NCI-H2227 (cell line): ENCODE data around the gene PIP.
"Not testable (repeated sequence)": the region's sequence is repeated elsewhere in the genome, so short reads cannot be mapped to it uniquely, and the experiment has no call there.

Experiments
- DNase-seq: peaks from one replicate; lab custom pipeline; 2025; ENCODE audit not compliant: unreplicated experiment; lab: John Stamatoyannopoulos, UW

The PIP gene

DNA sequence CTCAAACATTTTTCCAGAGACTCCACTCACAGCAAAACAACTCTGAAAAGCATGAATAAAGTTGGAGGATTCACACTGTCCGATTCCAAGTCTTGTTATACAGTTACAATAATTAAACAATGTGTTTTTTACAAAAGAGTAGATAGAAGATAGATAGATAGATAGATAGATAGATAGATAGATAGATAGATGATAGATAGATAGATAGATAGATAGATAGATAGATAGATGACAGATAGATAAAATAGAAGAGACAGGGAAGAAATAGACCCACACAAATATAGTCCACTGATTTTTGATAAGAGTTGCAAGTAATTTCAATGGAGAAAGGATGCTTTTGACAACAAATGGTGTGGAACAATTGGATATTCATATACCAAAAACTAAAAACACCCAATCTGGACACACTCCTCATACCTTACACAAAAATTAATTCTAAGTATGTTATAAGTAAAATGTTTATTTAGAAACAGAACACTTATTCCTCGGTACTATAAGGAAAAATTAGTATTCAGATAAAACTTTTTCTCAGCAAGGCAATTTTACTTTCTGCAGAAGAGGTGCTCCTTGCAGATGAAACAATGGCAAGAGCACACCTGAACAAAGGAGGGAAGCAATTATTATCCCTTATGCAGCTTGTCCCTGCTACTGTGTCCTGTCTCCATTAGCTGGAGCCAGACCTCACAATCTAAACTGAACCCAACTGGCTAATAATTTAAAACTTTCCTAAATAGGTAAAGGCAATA is 45.7 kb downstream of the PIP start:
- no peak for DNase-seq

DNA sequence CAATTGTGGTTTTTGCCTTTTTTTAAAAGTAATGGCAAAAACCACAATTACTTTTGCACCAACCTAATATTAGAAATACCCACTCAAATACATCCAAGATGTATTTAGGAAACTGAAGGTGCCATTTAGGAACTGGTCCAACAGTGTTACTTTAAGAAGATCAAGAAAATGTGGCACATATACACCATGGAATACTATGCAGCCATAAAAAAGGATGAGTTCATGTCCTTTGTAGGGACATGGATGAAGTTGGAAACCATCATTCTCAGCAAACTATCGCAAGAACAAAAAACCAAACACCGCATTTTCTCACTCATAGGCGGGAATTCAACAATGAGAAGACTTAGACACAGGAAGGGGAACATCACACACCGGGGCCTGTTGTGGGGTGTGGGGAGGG is 48.9 kb downstream of the PIP start:
- not testable (repeated sequence) for DNase-seq

DNA sequence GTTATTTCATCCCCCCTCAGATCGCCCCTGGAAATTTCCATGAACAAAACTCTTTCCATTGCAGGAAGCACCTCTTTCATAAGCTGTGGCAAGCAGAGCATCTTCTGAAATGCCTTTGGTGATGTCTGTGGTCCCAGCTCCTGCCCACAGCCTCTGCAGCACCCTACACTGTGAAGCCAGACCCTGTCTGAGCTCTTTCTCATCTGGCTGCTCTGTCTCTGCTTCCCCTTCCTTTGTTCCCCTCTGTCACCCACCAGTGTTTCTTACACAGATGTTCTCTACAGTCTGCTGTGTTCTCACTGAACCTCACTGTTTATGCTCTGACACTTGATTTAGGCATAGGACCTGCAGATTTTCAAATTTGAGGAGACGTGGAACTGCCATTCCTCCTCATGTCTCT is 49.5 kb downstream of the PIP start:
- no peak for DNase-seq

DNA sequence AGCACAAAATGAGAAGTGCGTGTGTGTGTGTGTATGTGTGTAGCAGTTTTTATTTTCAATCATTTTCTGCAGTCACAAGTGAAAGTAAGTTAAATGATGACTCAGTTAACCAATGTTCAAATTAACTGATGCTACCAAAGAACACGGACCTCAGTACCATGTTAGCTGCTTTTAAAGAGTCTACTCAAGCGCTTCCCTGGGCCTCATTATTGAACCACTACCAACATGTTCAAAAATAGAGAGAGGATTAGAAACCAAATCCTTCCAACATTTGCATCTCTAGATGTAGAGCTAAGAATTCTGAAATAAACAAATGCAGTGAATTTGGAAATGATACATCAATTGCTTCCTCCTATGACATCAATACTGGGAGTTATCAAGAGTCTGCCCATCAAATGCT is 51.1 kb downstream of the PIP start, which contains the start of gene TAS2R39:
TAS2R39 (plus strand) TSS at position 396 of the 400 bp plus-strand sequence; CDS start at position 396, 0 bp downstream.
- DNase-seq: no peak

DNA sequence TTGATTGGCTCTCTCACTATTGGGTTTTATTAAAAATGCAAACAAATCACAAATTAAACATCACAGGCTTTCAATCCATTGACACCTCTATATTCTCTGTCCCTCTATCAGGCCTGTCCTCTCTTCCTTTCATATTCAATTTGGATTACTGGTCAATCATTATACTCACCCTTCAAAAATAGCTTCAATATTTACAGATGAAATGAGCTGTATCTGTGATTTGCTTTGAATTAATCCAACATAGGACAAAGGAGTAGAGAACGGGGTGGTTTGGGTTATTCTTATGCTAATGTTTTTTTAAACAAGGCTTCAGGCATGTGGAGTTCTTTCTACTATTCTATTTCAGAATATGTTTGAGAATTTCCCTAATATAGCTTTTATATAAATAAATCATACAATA is 53.7 kb downstream of the PIP start:
- no peak for DNase-seq

DNA sequence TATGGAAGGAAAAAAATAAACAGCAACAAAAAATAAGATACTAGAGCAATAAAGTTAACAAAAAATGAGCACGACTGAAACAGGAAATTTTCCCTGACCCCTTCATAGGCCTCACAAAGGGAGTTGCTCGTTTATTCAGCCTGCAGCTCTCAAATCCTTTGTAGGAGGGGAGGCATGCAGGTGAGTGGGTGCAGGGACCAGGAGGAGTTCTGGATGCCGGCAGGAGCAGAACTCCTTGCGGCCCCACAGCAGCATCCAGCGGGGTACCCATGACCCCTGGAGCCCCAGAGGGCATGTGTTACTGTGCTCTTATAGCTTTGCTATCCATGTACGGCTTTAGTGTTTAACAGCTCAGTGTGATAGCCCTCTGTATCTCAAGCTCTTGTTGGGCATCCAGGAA is 57.1 kb downstream of the PIP start:
- DNase-seq: no peak
